BJ (cell line): ENCODE data around the gene MGRN1. TPM values are rescaled to one million over a fixed set of nuclear protein-coding genes. Genes with fewer than 3 reads are reported as not detected.
"Not testable (repeated sequence)": the region's sequence is repeated elsewhere in the genome, so short reads cannot be mapped to it uniquely, and the experiment has no call there.

Experiments used
- CTCF ChIA-PET: fragments of 350-600 bp; formaldehyde crosslinking; extraction: SDS; loops from one replicate; lab custom pipeline; 2021; ENCODE audit warnings: antibody characterized with exemption, inconsistent platforms; lab: Yijun Ruan, JAX
- POLR2A ChIA-PET: fragments of 300-600 bp; sonication (Branson Sonifier 250); formaldehyde crosslinking; extraction: SDS; loops from one replicate; lab custom pipeline; 2021; ENCODE audit warnings: antibody characterized with exemption; lab: Charles Lee
- DNase-seq: peaks from one replicate; pipeline ENCODE4 v3.0.0-alpha.2; 2011; ENCODE audit warnings: low read depth
- H3K27me3 ChIP-seq: 2 replicates; pipeline ENCODE4 v1.6.0; 2011; ENCODE audit warnings: low read length; ENCODE audit not compliant: control insufficient read depth, insufficient read depth
- H3K36me3 ChIP-seq: 2 replicates; pipeline ENCODE4 v1.5.1; 2011; ENCODE audit warnings: low read length; ENCODE audit not compliant: control insufficient read depth, insufficient read depth
- H3K4me3 ChIP-seq: 2 replicates; pipeline ENCODE4 v1.5.1; 2011; ENCODE audit warnings: low read depth, mild to moderate bottlenecking, control low read depth, low read length
- CTCF ChIP-seq: IDR thresholded peaks from 2 replicates; pipeline ENCODE4 v1.5.1; 2011; ENCODE audit warnings: low read depth, mild to moderate bottlenecking, control low read depth, inconsistent platforms, low read length, moderate library complexity; ENCODE audit not compliant: insufficient read depth
- polyA plus RNA-seq: library from polyadenylated mRNA; depleted of rRNA; stranded (reverse); fragments of >200 nt; gene quantifications from 2 replicates; pipeline ENCODE4 v1.2.3, GENCODE V29; 2011; rRNA removed
- small RNA-seq: library from RNA; depleted of rRNA; stranded (forward); fragments of <200 nt; gene quantifications from one replicate; pipeline ENCODE3, GENCODE V24; 2012; ENCODE audit warnings: low replicate concordance, low read depth; ENCODE audit not compliant: insufficient read length

The MGRN1 gene
- polyA plus RNA-seq, 1 experiment, result 4.5 TPM

GRCh38 chr16:4737545-4737944 is 112.9 kb downstream of the MGRN1 start:
- H3K36me3 ChIP-seq, result no peaks in the 10 kb centered on the region; the same call in 1 of the 2 replicates
- ChIA-PET POLR2A (no interaction called here), CTCF (interaction anchor here (1.0 kb wide), 1 partner anchor 10 kb away, joined by 3 read pairs; no protein-coding TSS in a partner anchor)
- no peaks in the 10 kb centered on the region for H3K27me3 ChIP-seq
- no peak overlapping the region for H3K4me3 ChIP-seq
- no peak for DNase-seq
- no peak for TF ChIP-seq CTCF

GRCh38 chr16:4738370-4738769 is 113.7 kb downstream of the MGRN1 start:
- DNase-seq, CTCF ChIA-PET, POLR2A ChIA-PET, H3K27me3 ChIP-seq, H3K4me3 ChIP-seq, H3K36me3 ChIP-seq: not testable (repeated sequence)

Small RNAs within 50 kb of the gene (small RNA-seq; reads per million reads assigned to genes)
- gene MIR6769A (not detected), gene RN7SL850P (not detected)

Other genes with a start within 250 kb of the MGRN1 start
- gene CORO7, start 208.2 kb upstream of the MGRN1 start, polyA plus RNA-seq, result 5.3 and 13.8 TPM in 2 replicates
- 35.9 and 48.8 TPM in 2 replicates for gene DNAJA3, start 199.0 kb upstream of the MGRN1 start, polyA plus RNA-seq
- 47.4 and 78.0 TPM in 2 replicates for gene NMRAL1, start 150.2 kb upstream of the MGRN1 start, polyA plus RNA-seq
- gene HMOX2, start 148.4 kb upstream of the MGRN1 start, polyA plus RNA-seq, result 43.5 and 59.5 TPM in 2 replicates
- 8.4 and 15.2 TPM in 2 replicates for gene CDIP1, start 86.1 kb upstream of the MGRN1 start, polyA plus RNA-seq
- gene C16orf96, start 68.5 kb upstream of the MGRN1 start, polyA plus RNA-seq, result not detected in 2 replicates
- gene UBALD1, start 9.9 kb upstream of the MGRN1 start, polyA plus RNA-seq, result 7.7 and 11.6 TPM in 2 replicates
- gene NUDT16L1, start 68.7 kb downstream of the MGRN1 start, polyA plus RNA-seq, result 17.4 and 33.3 TPM in 2 replicates
- 14.6 and 23.7 TPM in 2 replicates for gene ANKS3, start 109.4 kb downstream of the MGRN1 start, polyA plus RNA-seq
- gene DNAAF8, start 109.7 kb downstream of the MGRN1 start, polyA plus RNA-seq, result 1.9 and 2.2 TPM in 2 replicates
- 4.9 and 6.5 TPM in 2 replicates for gene ZNF500, start 142.3 kb downstream of the MGRN1 start, polyA plus RNA-seq
- gene SEPTIN12, start 163.5 kb downstream of the MGRN1 start, polyA plus RNA-seq, result not detected in 2 replicates
- not detected in 2 replicates for gene SMIM22, start 170.5 kb downstream of the MGRN1 start, polyA plus RNA-seq
- 15.8 and 31.9 TPM in 2 replicates for gene ROGDI, start 177.8 kb downstream of the MGRN1 start, polyA plus RNA-seq
- gene GLYR1, start 222.5 kb downstream of the MGRN1 start, polyA plus RNA-seq, result 34.0 and 41.6 TPM in 2 replicates
- 8.8 and 11.2 TPM in 2 replicates for gene UBN1, start 222.7 kb downstream of the MGRN1 start, polyA plus RNA-seq